Endometrial microvascular endothelial cells (primary cell): ENCODE results near the gene NRROS. TPM values are rescaled to one million over a fixed set of nuclear protein-coding genes. Genes with fewer than 3 reads are reported as not detected.

Experiments used
- in situ Hi-C: cut with HindIII; loops from 2 replicates; pipeline ENCODE4 v1.10.0; 2017; ENCODE audit warnings: low sequenced_read_pairs, low pct_unique_long_range_greater_than_20kb; ENCODE audit errors: inconsistent ontology term
- total RNA-seq: library from RNA; depleted of rRNA; stranded (reverse); fragments of >200 nt; gene quantifications from one replicate; pipeline ENCODE4 v1.2.3, GENCODE V29; 2015; ENCODE audit errors: inconsistent ontology term

NRROS gene
- total RNA-seq, 1 donor from 2014 or later, result 5.7 TPM

GRCh38 chr3:196666001-196666867 lies 26.7 kb downstream of the NRROS start:
- in situ Hi-C loops, result no loop called here

DNA sequence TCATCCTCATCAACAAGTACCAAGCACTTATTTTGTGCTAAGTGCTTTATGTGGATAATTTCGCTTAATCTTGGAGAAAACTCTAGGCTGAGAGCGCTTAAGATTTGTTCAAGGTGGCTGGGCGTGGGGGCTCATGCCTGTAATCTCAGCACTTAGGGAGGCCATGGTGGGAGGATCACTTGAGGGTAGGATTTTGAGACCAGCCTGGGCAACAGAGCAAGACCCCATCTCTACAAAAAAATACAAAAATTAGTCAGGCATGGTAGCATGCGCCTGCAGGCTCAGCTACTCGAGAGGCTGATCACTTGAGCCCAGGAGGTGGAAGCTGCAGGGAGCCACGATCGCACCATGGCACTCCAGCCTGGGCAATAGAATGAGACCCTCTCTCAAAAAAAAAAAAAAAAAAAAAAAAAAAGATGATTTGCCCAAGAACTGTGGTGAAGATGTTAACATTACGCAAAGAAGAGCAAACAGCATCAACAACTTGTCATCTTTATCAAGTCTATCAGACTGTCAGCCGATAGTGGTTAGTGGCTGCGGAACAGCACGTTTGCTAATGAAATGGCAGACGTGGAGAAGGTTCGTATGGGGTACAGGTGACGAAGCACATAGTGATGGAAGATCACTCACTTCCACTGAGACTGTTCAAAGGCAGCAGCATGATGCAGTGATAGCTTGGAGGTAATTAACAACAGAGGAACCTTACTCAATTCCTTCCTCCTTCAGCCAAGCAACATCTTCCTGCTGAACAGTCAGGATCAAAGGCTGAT lies 27.7 kb downstream of the NRROS start:
- in situ Hi-C loops, result no loop called here

DNA sequence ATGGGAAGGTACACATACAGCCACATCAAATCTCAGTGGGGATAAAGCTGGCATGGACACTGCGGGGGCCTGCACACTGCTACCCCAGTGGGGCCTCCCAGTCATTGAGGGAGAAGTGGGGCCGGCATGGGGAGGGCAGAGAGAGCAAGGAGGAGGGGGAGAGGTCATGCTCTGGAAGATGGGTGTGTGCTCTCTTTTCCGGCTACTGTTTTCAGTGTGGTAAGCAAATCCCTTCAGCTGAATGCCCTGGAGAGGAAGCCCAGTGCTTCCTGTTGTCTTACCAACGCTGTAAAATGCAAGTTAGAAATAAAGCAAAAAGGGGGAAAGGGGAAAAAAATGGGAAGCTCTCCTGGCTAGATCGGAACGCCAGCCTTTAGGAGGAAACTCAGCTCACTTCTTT lies 30.8 kb downstream of the NRROS start:
- in situ Hi-C loops, result no loop called here

- in situ Hi-C loops, result no loop called here
These were observed 34.1 kb downstream of the NRROS start for GRCh38 chr3:196673632-196674031.

DNA sequence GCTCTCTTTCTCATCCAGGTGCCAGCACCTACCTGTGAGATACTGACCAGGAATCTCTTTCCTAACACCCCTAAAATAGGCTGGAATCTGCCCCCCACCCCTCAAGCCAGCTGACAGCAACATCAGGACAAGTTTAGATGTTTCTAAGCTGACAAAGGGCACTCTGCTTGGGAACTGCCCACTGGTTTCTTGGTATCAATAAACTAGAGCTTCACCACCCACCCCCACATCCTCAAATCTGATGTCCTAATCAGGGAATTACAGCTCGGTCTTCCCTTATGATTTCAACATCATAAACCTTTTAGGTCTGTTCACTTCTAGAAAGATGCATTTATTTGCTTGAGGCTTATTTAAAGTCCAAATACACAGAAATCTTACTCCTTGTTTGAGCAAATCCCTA lies 37.9 kb downstream of the NRROS start:
- in situ Hi-C loops, result no loop called here

DNA sequence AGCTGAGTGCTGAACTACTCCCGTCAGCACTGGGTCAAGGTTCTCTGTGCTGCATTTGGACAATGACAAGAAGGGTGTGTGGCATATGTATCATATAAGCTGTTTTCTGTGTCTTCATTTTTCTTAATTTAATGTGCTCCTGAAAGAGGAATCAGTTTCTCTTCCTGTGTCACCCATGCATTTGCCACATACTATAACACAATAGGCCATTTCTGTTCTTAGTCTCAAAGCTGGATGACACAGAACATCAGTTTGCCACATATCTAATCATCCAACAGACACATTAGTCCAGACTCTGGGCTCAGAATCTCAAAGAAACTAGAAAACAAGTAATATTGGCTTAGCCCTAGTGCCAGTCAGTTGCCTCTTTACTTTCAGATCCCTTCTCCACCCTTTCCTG lies 38.4 kb downstream of the NRROS start:
- in situ Hi-C loops, result no loop called here

- in situ Hi-C loops, result no loop called here
These were observed 45.3 kb downstream of the NRROS start for GRCh38 chr3:196684548-196685407.

DNA sequence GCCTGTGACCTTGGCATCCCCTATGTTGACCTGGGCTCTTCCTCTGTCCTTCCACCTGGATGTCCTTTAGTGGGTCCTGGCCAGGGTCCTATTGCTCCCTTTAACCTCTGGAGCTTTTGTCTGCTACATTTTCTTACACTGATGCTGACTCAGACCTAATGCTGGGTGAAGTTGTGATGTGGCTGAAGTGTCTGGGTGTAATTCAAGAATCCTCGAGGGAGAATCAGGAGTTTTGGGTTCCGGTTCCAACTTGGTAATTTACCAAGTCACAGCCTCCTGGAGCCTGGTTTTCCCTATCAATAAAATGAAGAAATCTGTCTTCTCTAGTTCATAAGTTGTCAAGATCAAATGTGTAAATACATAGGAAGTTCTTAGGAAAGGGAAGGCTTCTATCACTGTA lies 46.9 kb downstream of the NRROS start:
- in situ Hi-C loops, result no loop called here

GRCh38 chr3:196688349-196688748 lies 48.9 kb downstream of the NRROS start:
- in situ Hi-C loops, result no loop called here

DNA sequence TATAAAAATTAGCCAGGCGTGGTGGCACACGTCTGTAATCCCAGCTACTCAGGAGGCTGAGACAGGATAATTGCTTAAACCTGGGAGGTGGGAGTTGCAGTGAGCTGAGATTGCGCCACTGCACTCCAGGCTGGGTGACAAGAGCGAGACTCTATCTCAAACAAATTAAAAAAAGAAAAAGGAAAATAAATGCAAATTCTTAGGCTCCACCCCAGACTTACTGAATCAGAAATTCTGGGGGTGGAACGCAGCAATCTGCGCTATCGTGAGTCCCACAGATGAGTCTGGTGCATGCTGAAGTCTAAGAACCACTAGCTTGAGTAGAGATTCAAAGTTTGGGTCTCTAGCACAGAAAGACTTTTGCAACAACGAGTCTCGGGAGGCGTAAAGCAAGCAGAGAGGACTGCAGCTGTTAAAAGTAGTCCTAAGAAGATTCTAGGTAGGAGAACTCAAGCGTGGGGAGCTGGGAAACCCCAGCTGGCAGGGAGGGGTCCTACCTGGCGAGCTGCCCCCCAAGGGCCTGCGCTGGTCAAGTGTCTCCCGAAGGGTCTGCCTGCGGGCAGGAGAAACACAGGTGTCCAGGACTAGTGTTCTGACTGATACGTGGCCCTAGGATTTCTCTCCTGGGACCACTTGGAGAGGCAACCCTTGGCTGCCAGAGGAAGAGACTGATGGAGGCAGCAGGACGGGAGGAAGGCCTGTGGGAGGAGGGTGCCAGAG lies 50.6 kb downstream of the NRROS start:
- in situ Hi-C loops, result no loop called here

GRCh38 chr3:196691386-196691785 lies 51.9 kb downstream of the NRROS start:
- in situ Hi-C loops, result no loop called here

DNA sequence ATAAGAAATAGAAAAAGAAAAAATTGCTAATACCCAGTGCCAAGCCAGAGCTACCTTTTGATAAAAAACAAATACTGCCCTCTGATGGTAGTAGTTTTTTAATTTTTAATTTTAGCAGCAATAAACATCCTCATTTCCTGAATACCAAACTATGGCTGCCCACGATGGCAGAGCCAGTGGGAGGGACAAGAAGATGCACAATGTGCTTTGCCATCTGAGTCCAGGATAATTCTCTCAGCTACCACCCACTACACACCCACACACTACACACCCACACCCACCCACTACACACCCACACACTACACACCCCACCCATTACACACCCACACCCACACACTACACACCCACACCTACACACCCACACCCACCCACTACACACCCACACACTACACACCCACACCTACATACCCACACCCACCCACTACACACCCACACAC lies 54.7 kb downstream of the NRROS start:
- in situ Hi-C loops, result no loop called here

- in situ Hi-C loops, result no loop called here
These were observed 55.7 kb downstream of the NRROS start for GRCh38 chr3:196694941-196695848.

GRCh38 chr3:196695849-196696226 lies 56.3 kb downstream of the NRROS start:
- in situ Hi-C loops, result no loop called here

GRCh38 chr3:196697270-196697669 lies 57.8 kb downstream of the NRROS start:
- in situ Hi-C loops, result no loop called here

GRCh38 chr3:196699749-196700148 lies 60.3 kb downstream of the NRROS start:
- in situ Hi-C loops, result no loop called here

GRCh38 chr3:196700801-196701200 lies 61.3 kb downstream of the NRROS start:
- in situ Hi-C loops, result no loop called here

GRCh38 chr3:196706327-196706726 lies 66.8 kb downstream of the NRROS start:
- in situ Hi-C loops, result no loop called here
